Measurements from ENCODE around the gene DDX54.

Gene DDX54

DNA sequence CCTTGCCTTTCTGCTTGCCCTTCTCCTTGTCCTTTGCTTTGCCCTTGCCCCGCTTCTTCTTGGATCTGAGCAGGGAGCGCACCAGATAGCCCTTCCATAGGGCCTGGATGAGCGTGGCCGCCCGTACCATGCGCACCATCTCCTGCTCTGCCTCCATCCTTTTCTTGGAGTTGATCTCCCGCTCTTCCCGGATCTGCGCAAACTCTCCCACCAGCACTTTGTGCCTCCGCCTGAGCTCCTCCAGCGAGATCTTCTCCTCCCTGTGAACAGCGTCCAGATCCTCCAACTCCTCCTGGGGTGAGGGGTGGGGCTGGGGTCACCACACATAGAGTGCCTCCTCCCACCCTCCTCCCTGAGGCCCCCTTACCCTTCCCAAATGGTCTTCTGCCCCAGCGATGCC is 10.3 kb upstream of the DDX54 start:
- no peak for FAIRE-seq
- no peak for DNase-seq (ENCODE audit: insufficient read length, low spot score)

DNA sequence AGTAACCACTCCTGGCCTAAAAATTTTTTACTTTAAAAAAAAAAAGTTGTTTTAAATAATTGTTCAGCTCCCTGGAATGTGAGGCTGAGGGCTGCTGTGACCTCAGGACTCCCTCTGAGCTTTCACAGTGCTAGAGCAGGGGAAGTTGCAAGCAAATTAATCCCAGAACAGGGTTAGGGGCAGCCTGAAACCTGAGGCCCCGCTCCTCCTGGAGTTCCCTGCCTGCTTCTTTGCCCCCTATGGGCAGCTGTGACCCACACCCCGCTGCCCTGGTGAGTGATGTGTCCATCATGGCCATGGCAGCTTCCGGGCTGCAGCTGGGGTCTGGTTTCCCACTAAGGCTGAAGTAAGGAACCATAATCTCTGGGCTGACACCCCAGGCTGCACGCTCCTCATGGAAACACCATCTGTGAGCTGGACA is 9.7 kb upstream of the DDX54 start:
- no peak for FAIRE-seq
- DNase-seq (ENCODE audit: insufficient read length, low spot score): no peak

DNA sequence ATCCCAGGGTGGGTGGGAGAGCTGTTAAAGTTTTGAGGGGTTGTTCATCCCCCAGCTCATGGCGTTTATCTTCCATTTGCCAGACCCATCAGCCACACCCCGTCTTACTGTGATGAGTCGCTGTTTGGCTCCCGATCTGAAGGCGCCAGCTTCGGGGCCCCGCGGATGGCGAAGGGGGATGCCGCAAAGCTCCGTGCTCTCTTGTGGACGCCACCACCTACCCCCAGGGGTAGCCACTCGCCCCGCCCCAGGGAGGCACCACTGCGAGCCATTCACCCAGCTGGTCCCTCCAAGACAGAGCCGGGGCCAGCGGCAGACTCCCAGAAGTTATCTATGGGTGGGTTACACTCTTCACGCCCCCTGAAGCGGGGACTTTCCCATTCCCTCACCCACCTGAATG is 5.9 kb upstream of the DDX54 start:
- DNase-seq (ENCODE audit: insufficient read length, low spot score) (no peak), FAIRE-seq (no peak)

DNA sequence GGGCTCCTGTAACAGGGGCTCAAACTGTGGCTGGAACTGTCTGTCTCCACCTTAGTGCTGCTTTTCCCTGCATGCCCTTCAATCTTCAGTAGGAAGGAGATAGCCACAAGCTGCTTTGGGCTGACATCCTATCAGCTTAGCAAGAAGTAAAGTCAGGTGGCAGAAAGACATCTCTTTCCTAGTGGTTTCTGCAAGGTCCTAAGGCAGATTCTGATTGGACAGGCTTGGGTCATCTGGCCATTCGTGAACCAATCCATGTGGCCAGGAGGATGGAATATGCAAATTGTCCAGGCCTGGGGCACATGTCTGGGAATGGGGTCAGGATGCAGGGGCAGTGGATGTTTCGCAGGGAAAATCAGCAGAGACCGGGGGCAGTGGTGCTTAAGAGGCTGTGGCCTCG is 5.5 kb upstream of the DDX54 start:
- no peak for DNase-seq (ENCODE audit: insufficient read length, low spot score)
- no peak for FAIRE-seq

DNA sequence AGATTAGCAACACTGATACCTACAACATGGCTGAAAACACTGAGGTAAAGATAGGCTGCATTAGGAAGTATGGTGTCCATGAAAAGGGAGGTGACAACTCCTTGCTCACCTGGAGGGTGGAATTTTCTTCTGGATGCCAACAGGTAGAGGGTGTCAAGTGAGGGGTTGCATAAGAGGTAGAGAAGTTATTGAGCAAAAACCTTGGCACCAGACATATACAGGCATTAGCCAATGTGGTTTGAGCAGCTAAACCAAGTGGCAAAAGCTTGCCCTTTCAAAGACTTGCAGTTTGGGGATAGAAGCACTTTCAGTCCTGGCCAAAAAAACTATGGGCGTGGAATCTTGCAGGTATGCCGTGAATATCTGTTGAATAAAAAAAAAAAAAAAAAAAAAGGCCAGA is 4.1 kb upstream of the DDX54 start:
- no peak for DNase-seq (ENCODE audit: insufficient read length, low spot score)
- FAIRE-seq: no peak

DNA sequence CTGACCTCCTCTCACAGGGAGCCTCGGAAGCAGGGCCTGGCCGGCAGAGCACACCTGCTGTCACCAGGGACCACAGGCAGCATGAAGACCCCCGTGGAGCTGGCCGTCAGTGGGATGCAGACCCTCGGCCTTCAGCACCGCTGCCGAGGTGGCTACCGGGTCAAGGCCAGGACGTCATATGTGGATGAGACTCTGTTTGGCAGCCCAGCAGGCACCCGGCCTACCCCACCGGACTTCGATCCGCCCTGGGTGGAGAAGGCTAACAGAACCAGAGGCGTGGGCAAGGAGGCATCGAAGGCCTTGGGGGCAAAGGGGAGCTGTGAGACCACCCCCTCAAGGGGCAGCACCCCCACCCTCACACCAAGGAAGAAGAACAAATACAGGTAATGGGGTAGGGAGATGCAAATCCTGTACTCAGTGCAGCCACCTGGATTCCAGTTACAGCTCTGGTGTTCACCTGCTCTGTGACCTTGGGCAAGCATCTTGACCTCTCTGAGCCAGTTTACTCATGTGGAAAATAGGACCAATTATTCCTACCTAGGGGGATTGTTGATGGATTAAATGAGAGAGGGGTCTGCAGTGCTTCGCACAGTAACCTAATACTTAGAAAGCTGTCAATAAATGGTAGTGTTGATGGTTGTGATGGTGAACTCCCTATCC is 1.5 kb upstream of the DDX54 start:
- DNase-seq (ENCODE audit: insufficient read length, low spot score) (no peak), FAIRE-seq (no peak)

DNA sequence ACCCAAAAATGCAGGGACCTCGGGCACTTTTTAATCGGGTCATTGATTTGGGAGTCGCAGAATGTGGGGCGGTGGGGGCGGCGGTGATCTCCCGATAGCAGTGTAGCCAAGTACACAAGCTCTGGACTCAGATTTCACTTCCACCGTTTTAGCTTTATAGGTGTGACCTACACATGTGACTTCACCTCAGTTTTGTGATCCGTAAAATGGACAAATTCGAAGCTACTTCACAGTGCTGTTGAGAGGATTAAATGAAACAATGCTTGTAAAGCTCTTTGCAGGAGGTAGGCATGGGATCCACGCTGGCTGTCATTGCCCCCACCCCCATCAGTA is 721 bp upstream of the DDX54 start:
- FAIRE-seq (no peak), DNase-seq (ENCODE audit: insufficient read length, low spot score) (no peak)

DNA sequence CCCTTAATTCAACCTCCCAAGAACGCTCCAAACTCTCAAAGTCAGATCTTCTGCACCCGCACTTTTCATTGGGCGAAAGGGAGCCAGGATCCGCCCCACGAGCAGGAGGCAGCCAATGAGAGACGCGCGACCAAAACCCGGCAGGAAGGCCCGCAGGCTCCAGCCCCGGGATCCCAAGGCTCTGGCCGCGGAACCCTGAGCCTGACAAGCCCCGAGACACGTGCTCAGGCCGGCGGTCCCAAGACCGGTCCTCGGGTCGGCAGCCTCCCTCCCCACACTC is 438 bp downstream of the DDX54 start:
- FAIRE-seq (peak; percentile 98), DNase-seq (ENCODE audit: insufficient read length, low spot score) (peak; percentile 86)

DNA sequence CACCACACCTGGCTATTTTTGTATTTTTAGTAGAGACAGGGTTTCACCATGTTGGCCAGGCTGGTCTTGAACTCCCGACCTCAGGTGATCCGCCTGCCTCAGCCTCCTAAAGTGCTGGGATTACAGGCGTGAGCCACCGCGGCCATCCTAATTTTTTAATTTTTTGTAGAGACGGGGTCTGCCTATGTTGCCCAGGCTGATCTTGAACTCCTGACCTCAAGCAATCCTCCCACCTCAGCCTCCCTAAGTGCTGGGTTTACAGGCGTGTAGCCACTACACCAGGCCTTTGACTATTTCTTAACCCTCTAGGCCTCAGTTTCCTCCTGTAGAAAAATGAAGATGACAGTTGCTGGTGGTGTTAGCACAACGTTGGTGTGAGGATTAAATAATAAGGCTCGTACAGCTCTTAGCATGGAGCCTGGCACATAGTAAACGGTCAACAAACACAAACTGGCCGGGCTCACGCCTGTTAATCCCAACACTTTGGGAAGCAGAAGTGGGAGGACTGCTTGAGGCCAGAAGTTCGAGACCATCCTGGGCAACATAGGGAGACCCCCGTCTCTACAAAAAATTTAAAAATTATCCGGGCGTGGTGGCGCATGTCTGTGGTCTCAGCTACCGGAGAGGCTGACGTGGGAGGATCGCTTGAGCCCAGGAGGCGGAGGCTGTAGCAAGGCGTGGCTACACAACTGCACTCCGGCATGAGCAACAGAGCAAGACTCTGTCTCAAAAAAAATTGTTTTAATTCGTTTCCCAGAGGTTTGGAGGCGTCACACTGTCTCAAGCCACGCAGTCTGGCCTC is 979 bp downstream of the DDX54 start:
- FAIRE-seq: no peak

DNA sequence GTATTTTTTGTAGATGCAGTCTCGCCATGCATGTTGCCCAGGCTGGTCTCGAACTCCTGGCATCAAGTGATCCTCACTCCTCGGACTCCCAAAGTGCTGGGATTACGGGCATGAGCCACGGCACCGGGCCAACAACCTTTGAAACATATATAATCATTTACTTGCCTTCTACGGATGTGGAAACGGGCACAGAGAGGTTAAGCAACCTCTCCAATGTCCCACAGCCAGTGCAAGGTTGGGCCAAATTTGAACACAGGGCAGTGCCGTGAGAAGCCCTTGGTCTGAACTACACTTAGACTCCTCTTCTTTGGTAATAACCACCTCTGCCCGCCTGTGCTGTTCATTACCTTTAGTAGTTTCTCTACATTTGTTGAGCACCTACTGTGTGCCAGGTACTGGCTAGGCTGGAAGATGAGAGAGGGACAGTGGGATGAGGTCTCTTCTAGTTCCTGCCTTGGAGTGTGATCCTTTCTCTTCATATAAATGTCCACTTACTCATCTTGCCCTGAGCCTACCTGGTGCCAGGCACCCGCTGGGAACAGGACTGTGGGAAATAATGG is 2.2 kb downstream of the DDX54 start:
- DNase-seq (ENCODE audit: insufficient read length, low spot score): no peak
- FAIRE-seq: no peak

More for the DNA sequence above, 979 bp downstream of the DDX54 start:
- no peak for DNase-seq (ENCODE audit: insufficient read length, low spot score)

DNA sequence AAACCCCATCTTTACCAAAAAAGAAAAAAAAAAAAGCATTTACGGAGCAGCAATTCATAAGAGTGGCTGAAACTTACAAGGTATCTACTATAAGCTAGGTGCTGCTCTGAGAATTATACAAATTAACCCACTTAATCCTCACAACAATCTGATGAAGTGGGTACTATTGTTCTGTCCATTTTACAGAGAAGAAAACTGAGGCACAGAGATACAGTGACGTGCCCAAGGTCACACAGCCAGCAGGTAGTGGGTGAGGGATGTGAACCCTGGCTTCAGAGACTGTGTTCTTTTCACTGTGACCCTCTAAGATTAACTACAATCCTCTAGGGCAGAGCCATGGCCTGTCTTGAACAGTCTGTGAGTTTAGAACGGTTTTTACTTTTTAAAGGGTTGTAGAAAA is 3.3 kb downstream of the DDX54 start:
- DNase-seq (ENCODE audit: insufficient read length, low spot score): no peak
- FAIRE-seq: no peak

DNA sequence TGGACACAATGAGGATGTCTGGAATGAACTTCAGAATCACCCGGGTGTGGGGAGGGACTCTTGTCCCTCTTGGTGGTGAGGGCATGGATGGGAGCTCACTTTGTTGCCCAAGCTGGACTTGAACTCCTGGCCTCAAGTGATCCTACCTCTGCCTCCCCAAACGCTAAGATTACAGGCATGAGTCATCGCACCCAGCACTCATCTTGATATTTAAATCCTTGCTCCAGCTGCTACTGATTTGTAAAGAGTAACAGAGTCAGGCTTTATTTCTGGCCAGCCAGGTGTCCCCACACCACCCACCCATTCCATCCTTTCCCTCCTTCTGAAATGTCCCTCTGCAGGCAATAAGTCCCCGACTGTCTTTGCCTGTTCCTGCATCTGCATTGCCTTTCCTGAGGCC is 4.9 kb downstream of the DDX54 start:
- DNase-seq (ENCODE audit: insufficient read length, low spot score) (no peak), FAIRE-seq (no peak)

DNA sequence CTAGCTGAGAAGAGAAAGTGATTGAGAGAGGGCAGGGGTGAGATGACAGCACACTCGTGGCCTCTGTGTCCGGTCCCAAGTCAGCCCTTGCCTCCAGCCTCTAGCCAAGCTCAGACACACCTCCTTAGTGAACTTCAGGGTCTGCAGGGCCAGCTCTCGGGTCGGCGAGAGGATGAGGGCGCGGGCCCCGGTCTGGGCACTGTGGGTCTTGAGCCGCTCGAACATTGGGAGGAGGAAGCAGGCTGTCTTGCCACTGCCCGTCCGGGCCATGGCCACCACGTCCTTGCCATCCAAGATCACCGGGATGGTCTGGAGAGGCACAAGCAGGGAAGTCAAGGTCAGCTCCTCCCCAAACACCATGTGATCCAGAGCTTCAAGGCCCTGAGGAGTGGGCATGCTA is 6.3 kb downstream of the DDX54 start:
- FAIRE-seq: no peak

DNA sequence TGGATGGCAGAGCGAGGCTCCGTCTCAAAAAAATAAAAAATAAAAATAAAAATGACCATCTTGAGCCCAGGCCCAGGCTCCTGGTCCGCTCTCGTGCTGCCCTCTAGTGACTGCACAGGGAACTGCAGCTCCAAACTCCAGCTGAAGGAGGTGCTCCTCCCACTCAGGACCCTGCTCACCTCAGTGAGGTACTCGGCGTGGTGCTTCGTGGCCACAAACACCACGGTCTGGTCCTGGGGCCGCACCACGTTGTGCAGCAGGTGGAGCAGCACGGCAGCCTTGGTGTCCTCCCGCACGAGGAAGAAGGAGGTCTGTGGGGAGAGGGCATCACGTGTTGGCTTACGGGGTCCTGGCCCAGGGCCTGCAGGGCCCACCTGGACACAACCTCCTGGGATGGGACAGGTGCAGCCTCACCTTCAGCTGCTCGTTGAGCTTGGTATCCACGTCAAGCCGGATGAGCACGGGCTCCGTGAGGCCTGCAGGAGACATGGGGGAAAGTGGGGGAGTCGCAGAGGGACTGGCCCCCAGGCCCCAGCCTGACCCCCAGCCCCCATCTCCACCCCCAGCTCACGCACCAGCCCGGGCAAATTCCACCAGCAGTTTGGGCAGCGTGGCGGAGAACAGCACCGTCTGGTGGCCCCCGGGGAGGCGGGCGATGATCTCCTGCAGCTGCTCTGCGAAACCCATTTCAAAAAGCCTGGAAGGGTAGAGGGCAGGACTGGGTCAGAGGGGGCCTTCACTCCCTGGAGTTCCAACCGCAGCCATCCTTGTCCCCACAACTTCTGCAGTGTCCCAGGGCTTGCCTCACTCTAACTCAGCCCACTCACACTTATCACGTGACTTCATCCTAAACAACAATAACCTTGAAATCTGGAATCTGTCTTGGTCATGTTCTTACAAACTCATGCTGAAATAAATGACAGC is 10.6 kb downstream of the DDX54 start:
- FAIRE-seq (peak; percentile 83), DNase-seq (ENCODE audit: insufficient read length, low spot score) (peak; percentile 88)

More for the DNA sequence above, 6.3 kb downstream of the DDX54 start:
- no peak for DNase-seq (ENCODE audit: insufficient read length, low spot score)

DNA sequence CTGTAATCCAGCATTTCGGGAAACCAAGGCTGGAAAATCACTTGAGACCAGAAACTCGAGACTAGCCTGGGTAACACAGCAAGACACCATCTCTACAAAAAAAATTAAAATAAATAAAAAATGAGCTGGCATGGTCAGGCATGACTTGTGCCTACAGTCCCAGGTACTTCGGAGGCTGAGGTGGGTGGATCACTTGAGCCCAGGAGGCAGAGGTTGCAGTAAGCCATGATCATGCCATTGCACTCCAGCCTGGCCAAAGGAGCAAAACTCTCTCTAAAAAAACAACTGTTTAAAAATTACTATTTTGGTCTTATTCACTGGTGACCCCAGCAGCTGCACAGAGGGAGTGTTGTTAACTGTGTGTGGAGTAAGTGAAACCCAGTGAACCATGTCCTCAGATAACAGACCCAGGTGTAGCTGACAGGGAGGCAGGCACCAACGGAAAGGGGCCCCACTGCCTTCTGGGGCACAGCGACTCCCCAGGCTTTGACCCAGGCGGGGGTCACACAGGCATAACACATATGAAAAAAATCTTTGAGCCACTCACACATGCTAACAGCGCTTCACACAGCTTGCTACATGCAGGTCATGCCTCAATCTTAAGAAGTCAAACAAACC is 12.1 kb downstream of the DDX54 start:
- peak; percentile 58 for DNase-seq (ENCODE audit: insufficient read length, low spot score)
- FAIRE-seq: peak; percentile 88

DNA sequence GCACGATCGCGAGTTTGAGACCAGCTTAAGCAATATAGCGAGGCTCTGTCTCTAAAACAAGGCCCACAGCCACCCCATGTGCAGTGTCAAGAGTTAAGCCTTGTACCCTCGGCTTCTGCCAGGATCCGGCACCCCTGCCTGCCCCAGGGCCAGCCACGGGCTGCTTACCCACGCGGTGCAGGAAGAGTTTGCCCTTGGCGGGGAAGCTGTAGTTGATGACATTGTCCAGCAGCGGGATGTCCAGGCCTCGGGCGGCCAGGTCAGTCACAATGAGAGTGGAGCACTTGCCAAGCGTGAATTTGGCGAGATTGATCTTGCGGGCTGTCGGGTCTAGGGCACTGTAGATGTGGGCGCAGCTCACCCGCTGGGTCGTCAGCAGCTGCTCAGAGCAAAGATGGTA is 13.1 kb downstream of the DDX54 start:
- DNase-seq (ENCODE audit: insufficient read length, low spot score) (no peak), FAIRE-seq (no peak)

DNA sequence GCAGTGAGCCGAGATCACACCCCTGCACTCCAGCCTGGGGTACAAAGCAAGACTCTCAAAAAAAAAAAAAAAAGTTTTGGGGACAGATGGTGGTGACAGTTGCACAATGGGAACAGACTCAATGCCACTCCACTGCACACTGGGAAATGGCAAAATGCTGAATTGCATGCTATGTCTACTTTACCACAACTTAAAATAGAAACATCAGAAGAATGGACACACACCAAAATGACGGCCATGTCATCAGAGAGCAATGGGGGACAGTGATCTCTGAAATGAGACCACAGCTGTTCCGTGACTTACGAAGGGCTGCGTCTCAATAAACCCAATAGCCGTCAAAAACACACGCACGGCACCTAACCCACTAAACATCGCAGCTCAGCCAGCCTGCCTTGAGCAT is 13.7 kb downstream of the DDX54 start:
- DNase-seq (ENCODE audit: insufficient read length, low spot score): no peak
- peak; percentile 23 for FAIRE-seq

DNA sequence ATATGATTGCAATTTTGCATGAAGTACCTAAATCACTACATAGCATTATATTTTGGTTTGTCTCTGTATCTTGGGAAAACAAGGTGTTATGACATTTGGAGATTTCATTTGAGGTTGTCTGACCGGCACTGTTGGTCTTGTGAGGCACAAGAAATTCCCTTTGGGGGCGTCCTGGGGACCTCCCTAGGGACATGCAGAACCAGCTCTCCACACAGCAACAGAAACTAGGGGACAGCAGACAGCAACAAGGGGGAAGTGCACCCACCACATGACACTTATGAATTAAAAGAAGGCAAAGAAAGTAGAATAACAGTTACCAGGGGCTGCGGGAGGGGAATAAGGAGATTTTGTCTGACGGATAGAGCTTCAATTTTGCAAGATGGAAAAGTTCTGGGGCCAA is 14.4 kb downstream of the DDX54 start:
- no peak for DNase-seq (ENCODE audit: insufficient read length, low spot score)

DNA sequence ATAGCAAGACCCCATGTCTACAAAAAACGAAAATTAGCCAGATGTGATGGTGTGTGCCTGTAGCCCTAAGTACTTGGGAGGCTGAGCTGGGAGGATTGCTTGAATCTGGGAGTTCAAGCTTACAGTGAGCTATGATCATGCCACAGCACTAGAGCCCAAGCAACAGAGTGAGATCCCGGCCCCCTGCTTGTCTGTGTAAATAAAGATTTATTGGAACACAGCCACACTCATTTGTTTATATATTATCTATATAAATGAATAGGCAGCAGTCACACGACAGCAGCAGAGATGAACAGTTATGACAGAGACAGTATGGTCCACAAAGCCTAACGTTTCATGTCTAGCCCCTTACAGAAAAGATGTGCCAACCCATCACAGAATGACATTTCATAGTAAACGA is 14.8 kb downstream of the DDX54 start:
- no peak for FAIRE-seq

More for the DNA sequence above, 14.4 kb downstream of the DDX54 start:
- FAIRE-seq: peak; percentile 53

DNA sequence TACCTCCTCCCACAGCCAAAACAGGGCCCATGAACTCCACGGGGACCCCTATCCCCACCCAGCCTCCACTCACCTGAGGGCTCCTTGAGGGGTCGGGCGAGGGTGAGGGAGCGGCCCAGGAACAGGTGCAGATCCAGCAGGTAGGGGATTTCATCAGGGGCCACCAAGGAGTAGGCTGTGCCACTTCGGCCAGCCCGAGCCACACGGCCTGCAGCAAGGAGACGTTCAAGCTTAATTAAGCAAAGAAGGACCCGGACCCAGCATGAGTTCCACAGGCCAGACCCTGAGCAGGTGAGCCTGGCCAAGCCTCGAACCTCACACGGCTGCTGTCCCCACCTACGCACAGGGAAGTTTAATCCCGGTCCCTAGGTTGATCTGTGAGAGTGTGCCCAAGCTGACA is 15.6 kb downstream of the DDX54 start:
- no peak for FAIRE-seq

More for the DNA sequence above, 14.8 kb downstream of the DDX54 start:
- no peak for DNase-seq (ENCODE audit: insufficient read length, low spot score)

DNA sequence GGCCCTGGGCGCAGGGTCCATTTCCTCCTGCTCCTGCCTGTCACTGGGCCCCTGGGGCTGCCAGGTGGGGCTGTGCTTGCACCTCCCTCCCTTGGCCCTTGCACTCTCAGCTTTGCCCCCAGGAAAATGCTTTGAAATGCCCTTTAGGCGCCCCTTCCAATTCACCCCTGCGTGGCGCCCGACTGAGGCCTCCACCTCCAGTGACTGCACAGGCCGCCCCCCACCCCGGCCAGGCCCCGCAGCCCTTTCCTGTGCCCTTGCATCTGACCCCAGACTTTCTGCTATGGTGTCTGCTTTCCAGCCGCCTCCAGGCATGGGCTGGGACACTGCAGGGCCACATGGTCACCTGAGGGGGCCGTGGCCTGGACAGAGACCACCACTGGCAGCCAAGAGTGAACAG is 17.4 kb downstream of the DDX54 start:
- FAIRE-seq: no peak
- no peak for DNase-seq (ENCODE audit: insufficient read length, low spot score)

More for the DNA sequence above, 15.6 kb downstream of the DDX54 start:
- DNase-seq (ENCODE audit: insufficient read length, low spot score): no peak

All from GM19239 (cell line).